SW480 (cell line): ENCODE measurements around the gene HECW1.
"Not testable (repeated sequence)": the region's sequence is repeated elsewhere in the genome, so short reads cannot be mapped to it uniquely, and the experiment has no call there.

Experiments
- DNase-seq: peaks from one replicate; pipeline ENCODE4 v3.0.0-alpha.2; 2016; ENCODE audit warnings: low spot score

HECW1 gene

DNA sequence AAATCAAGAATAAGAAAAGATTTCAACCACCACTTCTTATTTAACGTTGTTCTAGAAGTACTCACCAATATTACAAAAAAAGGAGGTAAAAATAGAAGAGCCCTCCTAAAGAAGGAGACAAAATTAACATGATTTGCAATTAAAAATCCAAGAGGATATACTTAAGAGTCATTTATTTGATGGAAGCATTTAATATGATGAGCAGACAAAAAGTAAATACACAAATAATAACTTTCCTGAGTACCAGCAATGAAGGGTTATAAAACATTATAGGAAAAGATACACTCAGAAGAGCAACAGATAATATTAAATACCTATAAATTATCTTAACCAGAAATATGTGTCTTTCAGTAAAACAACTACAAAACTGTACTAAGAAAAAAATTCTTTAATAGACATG is 363.5 kb downstream of the HECW1 start:
- DNase-seq: no peak

DNA sequence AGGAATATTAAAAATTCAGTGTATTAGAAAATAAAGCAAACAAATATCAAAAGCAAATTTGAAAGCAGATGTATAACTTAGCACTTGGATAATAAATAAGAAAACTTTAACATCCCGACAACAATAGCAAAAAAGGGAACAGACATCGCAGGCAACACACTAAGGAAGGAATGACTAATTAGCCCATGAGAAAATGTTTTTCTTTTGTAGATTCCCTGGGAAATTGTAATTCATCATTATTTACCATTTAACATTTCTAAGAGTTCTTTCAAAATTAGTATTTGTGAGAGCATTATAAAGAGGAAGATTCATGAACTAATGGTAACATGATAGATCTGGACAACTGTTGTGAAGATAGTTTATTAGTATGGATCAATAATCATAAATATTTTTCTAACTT is 364.4 kb downstream of the HECW1 start:
- no peak for DNase-seq

DNA sequence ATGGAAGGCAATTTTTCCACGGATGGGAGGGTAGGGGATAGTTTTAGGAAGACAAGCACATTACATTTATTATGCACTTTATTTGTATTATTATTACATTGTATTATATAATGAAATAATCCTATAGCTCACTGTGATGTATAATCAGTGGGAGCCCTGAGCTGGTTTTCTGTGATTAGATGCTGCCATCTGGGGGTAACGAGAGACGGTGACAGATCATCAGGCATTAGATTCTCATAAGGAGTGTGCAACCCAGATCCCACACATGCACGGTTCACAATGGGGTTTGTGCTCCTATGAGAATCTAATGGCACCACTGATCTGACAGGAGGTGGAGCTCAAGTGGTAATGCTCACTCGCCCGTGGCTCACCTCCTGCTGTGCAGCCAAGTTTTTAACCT is 366.6 kb downstream of the HECW1 start:
- no peak for DNase-seq

DNA sequence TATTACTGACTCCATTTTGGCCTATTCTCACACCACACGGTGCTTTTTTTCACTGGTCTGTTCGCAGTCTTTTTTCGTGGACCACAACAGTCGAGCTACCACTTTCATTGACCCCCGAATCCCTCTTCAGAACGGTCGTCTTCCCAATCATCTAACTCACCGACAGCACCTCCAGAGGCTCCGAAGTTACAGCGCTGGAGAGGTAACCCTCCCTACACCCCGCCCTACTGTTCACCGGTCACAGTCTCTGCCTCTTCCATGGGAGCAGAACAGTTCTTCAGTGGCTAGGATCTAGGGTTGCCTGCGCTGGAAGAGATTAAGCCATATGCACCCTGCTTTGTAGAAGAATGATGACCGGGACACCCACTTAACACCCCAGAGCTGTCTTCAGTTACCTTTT is 367.1 kb downstream of the HECW1 start:
- no peak for DNase-seq

DNA sequence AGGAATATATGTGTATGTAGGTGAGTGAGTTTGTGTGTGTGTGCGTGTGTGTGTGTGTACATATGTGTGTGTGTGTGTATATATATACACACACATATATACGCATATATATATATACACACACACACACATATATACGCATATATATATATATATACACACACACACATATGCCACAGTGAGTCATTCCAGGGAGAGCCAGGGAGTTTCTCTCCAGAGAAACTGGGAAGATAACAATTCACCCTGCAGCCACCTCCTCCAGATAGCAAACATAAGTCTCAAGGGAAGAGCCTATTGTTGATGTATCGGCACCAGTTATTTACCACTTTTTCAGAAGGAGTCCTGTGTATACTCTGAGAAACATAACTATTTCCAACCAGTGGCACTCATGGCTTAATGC is 368.1 kb downstream of the HECW1 start:
- DNase-seq: no peak

DNA sequence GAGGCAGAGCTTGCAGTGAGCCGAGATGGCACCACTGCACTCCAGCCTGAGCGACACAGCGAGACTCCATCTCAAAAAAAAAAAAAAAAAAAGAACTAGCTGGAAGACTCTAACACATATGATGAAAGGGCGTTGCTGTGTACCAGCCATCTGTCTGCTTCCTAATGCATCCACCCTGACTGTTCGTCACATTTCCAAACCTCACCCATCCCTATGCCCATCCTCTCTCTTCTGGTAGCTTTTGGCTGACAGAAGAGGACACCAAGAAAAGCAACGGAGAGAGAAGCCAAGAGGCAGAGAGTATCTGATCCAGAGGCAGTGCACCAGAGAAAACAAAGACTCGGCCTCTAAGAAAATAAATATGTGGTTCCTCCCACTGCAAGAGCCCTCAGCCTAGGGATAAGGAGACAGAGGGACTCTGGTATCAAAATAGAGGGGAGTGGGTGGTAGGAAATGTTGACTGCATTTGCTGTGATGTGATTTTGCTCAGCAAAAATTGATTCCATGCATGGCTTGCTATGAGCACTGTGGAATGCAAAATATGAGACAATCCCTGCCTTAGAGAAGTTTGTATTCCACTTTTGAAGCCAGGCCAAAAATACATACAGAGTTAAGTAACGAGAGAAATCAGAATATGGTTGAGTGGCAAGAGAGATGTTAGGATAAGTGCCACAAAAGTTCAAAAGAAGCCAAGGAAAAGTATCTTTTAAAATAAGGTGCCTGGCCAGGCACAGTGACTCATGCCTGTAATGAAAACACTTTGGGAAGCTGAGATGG is 369.6 kb downstream of the HECW1 start:
- no peak for DNase-seq

DNA sequence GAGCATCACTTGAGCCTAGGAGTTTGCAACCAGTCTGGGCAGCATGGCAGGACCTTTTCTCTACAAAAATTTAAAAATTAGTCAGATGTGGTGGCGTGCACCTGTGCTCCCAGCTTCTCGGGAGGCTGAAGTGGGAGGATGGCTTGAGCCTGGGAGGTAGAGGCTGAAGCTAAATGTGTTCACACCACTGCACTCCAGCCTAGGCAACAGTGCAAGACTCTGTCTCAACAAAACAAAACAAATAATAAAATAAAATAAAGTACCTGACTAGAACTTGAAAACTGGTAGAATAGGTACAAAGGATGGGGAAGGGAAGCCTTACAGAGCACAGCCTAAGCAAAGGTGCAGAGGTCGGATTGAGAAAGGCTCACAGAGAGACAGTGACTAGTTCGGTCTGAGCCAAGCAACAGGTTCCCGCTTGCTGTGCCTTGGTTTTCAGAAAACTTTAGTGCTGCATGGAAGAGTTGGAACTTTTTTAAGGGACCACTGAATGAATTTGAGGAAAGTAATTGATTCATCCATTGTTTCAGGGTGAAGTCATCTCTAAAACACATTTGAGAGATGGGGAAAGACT is 370.3 kb downstream of the HECW1 start:
- no peak for DNase-seq

DNA sequence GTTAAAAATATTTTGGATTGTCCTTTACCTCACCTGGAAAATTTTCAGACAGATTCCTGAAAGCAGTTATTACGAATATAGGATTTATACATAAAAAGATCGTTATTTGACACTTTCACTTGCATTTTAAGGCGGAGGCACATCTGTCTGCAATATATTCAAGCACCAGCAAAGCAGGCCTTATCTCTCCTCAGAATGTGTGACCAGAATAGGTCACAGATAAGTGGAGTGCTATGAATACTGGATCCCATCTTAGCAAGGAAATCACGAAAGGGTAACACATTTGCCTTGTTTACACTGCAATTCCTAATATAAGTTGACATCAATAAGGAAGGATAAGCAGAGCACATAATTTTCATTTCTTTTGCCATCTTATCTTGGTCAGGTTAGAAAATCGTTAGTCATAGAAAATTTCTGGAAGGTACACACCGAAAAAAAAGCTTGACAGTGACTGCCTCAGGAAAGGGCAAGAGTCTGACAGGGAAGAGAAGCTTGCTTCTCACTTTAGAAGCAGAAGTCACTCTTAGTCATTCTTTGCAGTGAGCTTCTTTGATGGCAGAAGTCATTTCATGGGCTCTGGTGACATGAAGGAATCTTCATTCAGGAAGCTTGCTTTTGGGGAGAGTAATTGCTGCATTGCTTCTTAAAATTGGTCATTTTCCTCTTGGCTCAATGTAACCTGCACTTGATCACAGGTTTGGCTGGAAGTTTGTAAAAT is 372.4 kb downstream of the HECW1 start:
- DNase-seq: no peak

DNA sequence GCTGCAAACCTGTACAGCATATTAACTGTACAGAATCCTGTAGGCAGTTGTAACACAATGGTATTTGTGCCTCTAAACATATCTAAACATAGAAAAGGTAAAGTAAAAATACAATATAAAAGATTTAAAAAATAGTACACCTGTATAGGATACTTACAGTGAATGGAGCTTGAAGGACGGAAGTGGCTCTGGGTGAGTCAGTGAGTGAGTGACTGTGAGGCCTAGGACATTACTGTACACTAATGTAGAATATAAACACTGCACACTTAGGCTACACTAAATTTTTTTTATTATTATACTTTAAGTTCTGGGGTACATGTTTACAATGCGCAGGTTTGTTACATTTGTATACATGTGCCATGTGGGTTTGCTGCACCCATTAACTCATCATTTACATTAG is 373.1 kb downstream of the HECW1 start:
- DNase-seq: no peak

DNA sequence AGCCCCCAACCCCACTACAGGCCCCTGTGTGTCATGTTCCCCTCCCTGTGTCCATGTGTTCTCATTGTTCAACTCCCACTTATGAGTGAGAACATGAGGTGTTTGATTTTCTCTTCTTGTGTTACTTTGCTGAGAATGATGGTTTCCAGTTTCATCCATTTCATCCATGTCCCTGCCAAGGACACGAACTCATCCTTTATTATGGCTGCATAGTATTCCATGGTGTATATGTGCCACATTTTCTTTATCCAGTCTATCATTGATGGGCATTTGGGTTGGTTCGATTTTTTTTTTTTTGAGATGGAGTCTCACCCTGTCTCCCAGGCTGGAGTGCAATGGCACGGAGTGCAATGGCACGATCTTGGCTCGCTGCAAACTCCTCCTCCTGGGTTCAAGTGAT is 373.6 kb downstream of the HECW1 start:
- not testable (repeated sequence) for DNase-seq

DNA sequence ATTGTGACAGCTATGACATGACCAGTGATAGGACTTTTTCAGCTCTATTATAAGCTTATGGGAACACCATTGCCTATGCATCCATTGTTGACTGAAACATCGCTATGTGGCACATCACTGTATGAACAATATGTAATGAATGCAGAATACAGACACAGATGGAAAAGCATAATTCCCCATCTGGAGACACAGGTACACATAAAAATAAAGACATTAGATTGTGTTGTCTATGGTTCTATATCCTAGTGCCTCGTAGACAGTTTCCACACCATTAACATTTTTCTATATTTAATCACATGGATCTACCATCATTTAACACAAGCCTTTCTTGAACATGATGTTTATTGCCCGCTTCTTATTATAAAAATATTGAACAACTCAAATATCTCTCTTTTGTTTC is 374.2 kb downstream of the HECW1 start:
- DNase-seq: no peak

DNA sequence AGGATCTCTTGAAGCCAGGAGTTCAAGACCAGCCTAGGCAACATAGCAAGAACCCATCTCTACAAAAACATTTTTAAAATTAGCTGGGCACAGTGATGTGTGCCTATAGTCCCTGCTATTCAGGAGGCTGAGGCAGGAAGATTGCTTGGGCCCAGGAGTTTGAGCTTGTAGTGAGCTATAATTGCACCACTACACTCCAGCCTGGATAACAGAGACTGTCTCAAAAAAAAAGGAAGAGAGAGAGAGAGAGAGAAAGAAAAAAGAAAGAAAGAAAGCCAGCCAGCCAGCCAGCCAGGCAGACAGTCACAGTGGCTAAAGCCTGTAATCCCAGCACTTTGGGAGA is 375.3 kb downstream of the HECW1 start:
- no peak for DNase-seq

DNA sequence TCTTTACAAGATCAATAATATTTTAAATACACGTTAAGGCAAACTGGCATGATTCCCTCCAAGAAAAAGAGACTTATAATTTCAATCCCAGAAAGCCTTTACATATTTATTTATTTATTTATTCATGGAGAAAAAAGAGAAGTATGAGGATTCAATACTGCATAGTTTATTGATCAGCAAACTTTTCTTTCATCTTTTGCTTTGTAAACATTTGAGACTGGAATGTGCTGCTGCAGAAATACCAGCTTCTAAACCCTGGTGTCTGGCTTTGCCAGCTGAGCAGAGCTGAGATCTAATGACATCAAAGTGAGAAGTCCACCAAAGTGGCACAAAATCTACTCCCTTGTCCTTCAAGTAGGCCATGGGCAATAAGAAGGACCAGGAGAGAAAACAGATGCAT is 376.8 kb downstream of the HECW1 start:
- no peak for DNase-seq

DNA sequence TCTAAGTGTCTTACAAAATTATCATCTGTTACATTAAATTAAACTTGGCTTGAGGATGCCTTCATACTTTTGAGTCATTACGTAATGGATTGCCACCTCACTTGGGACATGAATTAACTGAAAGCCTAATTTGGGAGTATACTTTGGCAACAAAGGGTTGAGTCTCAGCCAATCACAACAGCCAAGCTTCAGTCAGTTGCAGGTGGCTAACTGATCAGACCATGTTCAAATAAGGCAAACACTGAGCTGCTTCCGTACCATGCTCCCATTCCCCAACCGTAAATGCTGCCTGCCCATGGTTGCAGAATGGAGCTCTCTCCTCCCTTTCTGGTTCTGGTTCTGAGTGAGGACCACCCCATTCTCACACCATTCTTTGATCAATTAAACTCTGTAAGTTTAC is 377.6 kb downstream of the HECW1 start:
- no peak for DNase-seq

DNA sequence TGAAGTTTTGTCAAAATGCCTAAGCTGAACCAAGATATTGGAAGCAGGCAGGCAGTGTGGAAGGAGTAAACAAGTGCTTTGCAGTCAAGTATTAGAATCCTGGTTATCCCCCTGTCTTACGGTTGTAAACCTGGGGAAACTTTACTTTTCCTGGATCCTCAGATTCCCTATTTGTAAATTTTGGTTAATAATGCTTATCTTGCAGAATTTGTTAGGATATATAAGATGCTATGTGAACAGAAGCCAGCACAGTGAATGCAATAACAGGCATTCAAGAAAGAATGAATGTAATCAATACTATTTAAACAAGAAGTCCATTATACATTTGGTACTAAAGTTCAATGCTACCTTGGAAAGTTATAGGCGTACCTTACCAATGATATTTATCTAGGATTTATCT is 378.7 kb downstream of the HECW1 start:
- no peak for DNase-seq

DNA sequence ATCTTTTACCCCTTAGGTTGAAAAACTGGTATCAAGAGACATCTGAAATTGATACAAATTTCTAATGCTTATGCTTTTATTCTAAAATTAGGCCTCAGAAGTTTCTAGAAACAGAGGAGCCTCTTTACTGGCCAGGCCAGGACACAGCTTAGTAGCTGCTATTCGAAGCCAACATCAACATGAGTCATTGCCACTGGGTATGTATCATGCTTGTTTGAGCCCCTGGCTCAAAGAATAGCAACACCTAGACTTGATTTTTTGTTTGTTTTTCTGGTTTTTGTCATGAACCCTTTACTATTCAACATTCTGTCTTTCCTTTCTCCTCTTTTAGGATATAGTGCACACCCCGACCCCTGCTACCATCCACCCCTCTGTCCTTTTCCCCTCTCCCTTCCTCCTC is 379.5 kb downstream of the HECW1 start:
- no peak for DNase-seq

DNA sequence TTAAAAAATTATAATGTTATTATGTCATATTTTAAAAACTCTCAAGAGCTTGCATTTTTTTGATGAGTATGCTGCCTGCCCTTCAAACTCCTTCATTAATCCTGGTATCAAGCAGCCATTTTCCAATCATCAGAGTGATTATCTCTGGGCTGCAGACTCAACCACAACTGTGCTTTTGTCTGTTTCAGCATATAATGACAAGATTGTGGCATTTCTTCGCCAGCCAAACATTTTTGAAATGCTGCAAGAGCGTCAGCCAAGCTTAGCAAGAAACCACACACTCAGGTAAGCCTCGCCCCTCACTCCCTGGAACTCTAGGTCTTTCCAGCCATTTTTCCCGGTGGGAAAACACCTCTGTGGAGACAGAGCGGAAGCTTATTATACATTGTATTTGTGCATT is 380.4 kb downstream of the HECW1 start:
- DNase-seq: no peak

DNA sequence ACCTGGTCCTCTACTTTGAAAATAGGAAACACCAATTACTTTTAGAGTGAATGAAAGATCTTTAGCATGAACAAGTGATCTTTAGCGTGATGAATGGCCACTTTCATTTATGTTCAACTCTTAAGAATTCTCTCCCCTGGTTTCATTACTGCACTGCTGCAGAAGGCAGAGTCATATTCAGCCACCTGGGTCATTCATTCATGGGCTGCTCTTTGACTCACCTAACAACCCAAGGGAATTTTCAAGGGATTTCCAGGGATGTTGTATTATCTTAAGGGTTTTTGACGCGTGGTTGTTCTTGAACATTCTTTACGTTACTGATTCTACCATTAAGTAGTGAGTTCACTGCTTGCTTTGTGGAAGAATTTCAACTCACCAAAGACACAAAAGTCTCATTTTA is 383.1 kb downstream of the HECW1 start:
- no peak for DNase-seq

DNA sequence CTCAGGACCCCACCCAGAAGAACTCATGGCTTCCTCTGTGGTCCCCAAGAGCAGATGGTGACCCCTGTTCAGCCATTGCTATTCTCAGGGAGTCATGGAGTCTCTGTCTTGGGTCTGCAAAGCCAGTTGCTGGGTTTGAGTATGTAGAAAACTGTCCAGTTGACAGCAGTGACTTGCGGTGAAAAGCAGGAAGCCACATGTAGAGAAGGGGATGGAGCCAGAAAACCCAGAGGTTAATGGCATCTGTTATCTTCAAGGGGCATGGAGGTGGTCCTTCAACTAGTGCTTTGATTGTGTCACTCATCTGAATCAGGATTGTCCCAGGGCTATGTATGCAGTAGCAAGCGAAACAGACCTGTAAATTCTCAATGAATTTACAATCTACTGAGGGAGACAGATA is 384.1 kb downstream of the HECW1 start:
- DNase-seq: no peak

DNA sequence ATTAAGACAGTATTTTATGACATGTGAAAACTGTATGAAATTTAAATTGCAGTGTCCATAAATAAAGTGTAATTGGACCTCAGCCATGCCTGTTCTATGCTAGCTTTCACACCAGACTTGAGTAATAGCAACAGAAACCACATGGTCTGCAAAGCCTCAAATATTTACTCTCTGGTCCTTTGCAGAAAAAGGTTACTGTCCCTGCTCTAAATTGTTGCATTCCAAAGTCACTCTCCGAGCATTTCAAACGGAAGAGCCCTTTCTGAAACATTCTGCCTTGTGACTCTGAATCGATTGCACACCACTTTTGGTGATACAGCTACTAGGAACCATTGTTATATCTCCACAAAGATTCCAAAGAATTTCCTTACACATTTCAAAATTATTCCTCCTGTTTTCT is 389.4 kb downstream of the HECW1 start:
- no peak for DNase-seq

DNA sequence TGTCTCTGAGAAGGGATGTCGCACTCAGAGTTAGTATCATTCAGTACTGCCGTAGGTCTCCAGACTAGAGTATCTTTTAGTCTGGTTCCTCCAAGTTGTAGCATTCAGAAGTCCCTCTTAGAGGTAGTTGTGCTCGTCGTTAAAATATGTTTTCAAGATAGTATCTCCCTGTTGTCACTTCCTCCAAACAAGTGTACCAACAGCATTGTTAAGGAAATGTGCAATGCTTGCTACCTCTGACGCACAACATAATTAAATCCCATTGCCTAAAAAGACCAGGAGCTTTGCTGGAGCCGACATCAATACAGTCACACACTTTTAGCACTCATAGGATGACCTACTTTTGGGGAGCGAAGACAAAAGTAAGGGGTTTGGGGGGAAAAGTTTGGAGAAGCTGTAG is 390.5 kb downstream of the HECW1 start:
- DNase-seq: no peak

DNA sequence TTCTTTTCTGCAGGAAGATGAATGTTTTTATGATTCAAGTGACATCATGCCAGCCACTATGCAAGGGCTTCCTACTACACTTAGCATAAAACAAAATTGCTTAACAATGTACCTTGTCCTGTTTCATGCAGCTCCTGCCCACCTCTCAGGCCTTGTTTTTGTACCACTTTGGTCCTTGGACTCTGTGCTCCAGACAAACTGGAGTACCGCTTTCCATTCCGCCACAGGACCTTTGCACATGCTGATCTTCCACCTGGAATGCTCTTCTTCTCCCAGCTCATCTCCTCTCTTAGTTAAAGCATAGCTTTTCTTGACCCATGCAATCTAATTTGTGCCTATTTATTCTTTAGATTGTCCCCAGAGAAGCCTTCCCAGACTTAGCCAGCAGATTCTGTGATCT is 393.0 kb downstream of the HECW1 start:
- no peak for DNase-seq

DNA sequence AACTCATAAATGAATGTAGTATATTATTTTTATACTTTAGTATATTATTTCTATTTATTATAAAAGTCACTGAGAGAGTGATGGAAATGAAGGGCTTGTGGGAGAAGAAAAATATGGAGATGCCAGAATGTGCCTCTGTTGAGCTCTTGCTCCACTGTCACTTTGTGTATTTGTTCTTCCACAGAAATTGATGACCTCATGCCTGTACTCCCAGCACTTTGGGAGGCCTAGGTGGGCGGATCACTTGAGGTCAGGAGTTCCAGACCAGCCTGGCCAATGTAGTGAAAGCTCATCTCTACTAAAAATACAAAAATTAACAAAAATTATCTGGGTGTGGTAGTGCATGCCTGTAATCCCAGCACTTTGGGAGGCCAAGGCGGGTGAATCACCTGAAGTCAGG is 394.0 kb downstream of the HECW1 start:
- DNase-seq: no peak

DNA sequence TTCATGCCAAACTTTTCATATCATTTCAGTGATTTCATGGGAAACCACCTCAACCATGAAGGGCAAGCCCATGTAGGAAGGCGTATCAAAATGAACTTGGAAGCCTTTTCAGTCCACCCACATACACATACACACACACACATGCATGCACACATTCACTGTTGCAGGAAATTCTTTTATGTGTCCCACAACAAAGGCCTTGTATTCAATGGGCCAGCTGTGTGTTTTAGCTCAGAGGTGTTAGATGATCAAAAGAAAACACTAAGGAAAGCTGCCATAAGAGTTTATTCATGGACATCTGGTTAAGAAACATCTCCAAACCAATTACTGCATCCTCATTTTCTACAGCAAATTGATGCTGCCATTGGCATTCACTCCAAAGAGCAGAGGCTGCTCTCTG is 396.0 kb downstream of the HECW1 start:
- DNase-seq: peak; percentile 83
